B cell (primary cell): ENCODE results near the gene GGTLC1. TPM values are rescaled to one million over a fixed set of nuclear protein-coding genes. Genes with fewer than 3 reads are reported as not detected.

Experiments
- ATAC-seq: fragments of 200-7000 bp; cut with Tn5 transposase; one replicate; pipeline ENCODE4 v1.10.0; 2021; ENCODE audit warnings: low read depth, mild to moderate bottlenecking, moderate number of reproducible peaks, moderate library complexity
- CTCF ChIA-PET: fragments of 350-600 bp; sonication (Branson Sonifier 250); formaldehyde crosslinking; loops from one replicate; lab custom pipeline; 2021; ENCODE audit warnings: antibody characterized with exemption, inconsistent platforms; lab: Charles Lee
- POLR2A ChIA-PET: fragments of 350-600 bp; sonication (Branson Sonifier 250); formaldehyde crosslinking; loops from one replicate; lab custom pipeline; 2021; ENCODE audit warnings: antibody characterized with exemption; lab: Charles Lee
- DNase-seq: peaks from one replicate; pipeline ENCODE4 v3.0.0; 2013
- H2AFZ ChIP-seq: 2 replicates; pipeline ENCODE4 v1.6.1; 2012; ENCODE audit warnings: mild to moderate bottlenecking, low read depth, low read length; ENCODE audit not compliant: insufficient read depth, poor library complexity, severe bottlenecking
- H3K27ac ChIP-seq, 2 donors: 1 replicate in 1 of 2; 2 replicates in 1 of 2; pipeline ENCODE4 v1.5.1; 2012 to 2013; ENCODE audit warnings: low read length in 2 of 2, mild to moderate bottlenecking in 2 of 2, moderate library complexity in 1 of 2
- H3K27me3 ChIP-seq, 4 experiments: fragments of 200-600 bp in 1 of 4; sonication (generic) in 1 of 4; replicated peaks in 1 of 4; 1 replicate in 2 of 4; 2 replicates in 2 of 4; pipeline versions ENCODE4 v1.6.1 to v1.7.0; 2013 to 2016; ENCODE audit warnings: low read length in 3 of 4, mild to moderate bottlenecking in 2 of 4, mixed read lengths in 1 of 4, moderate library complexity in 1 of 4; ENCODE audit not compliant: insufficient read depth in 4 of 4, control insufficient read depth in 3 of 4; ENCODE audit errors: control extremely low read depth in 1 of 4
- H3K36me3 ChIP-seq, 2 experiments: replicated peaks in 1 of 2; 1 replicate in 1 of 2; 2 replicates in 1 of 2; pipeline versions ENCODE4 v1.6.1 to v1.7.1; 2013; ENCODE audit warnings: low read length in 1 of 2; ENCODE audit not compliant: insufficient read depth in 2 of 2, control insufficient read depth in 1 of 2; ENCODE audit errors: control extremely low read depth in 1 of 2, extremely low read depth in 1 of 2
- H3K4me1 ChIP-seq, 2 donors: fragments of 200-600 bp in 1 of 2; sonication (generic) in 1 of 2; 1 replicate in 1 of 2; 2 replicates in 1 of 2; pipeline versions ENCODE4 v1.5.1 to v1.6.1; 2013 to 2017; ENCODE audit warnings: low read length in 2 of 2; ENCODE audit not compliant: control insufficient read depth in 2 of 2, insufficient read depth in 2 of 2
- H3K4me2 ChIP-seq: replicated peaks from 2 replicates; pipeline ENCODE3; 2012; ENCODE audit warnings: mild to moderate bottlenecking, low read depth, low read length; ENCODE audit not compliant: poor library complexity, severe bottlenecking
- H3K4me3 ChIP-seq, 5 experiments: fragments of 200-600 bp in 1 of 5; sonication (generic) in 1 of 5; 1 replicate in 3 of 5; 2 replicates in 2 of 5; pipeline versions ENCODE4 v1.5.1 to v1.7.0; 2011 to 2016; ENCODE audit warnings: low read length in 4 of 5, mild to moderate bottlenecking in 4 of 5, low read depth in 2 of 5, control low read depth in 1 of 5, moderate library complexity in 1 of 5; ENCODE audit not compliant: insufficient read depth in 1 of 5; ENCODE audit errors: control extremely low read depth in 1 of 5, extremely low read depth in 1 of 5
- H3K79me2 ChIP-seq: fragments of 200-600 bp; sonication (generic); one replicate; pipeline ENCODE4 v1.6.0; 2016; ENCODE audit warnings: low read length; ENCODE audit not compliant: control insufficient read depth, insufficient read depth
- H3K9ac ChIP-seq: fragments of 200-600 bp; sonication (generic); 2 replicates; pipeline ENCODE4 v1.6.1; 2017; ENCODE audit warnings: mild to moderate bottlenecking, low read length, moderate library complexity
- H3K9me3 ChIP-seq, 3 donors: one replicate each; pipeline versions ENCODE4 v1.6.1 to v1.7.1; 2013; ENCODE audit warnings: low read length in 2 of 3; ENCODE audit not compliant: control insufficient read depth in 2 of 3, insufficient read depth in 1 of 3; ENCODE audit errors: control extremely low read depth in 1 of 3
- H4K20me1 ChIP-seq: 2 replicates; pipeline ENCODE4 v1.6.0; 2012; ENCODE audit warnings: mild to moderate bottlenecking, low read length; ENCODE audit not compliant: insufficient read depth, control insufficient read depth, poor library complexity, severe bottlenecking
- H3K27ac Mint-ChIP-seq: one replicate; pipeline ENCODE4 v1.8.0; 2021; ENCODE audit warnings: mixed read lengths
- H3K27me3 Mint-ChIP-seq: one replicate; pipeline ENCODE4 v1.8.0; 2021; ENCODE audit warnings: mixed read lengths
- H3K4me1 Mint-ChIP-seq: one replicate; pipeline ENCODE4 v1.8.0; 2021; ENCODE audit warnings: mixed read lengths
- H3K4me3 Mint-ChIP-seq: one replicate; pipeline ENCODE4 v1.8.0; 2021; ENCODE audit warnings: mixed read lengths
- H3K9me3 Mint-ChIP-seq: one replicate; pipeline ENCODE4 v1.8.0; 2022; ENCODE audit warnings: mixed read lengths; ENCODE audit not compliant: insufficient read depth
- EZH2 ChIP-seq: IDR thresholded peaks from 2 replicates; pipeline ENCODE4 v1.6.1; 2012; ENCODE audit warnings: borderline replicate concordance, low read depth, mild to moderate bottlenecking, moderate library complexity, low read length; ENCODE audit not compliant: insufficient read depth, poor library complexity, severe bottlenecking
- WGBS: methylation state at CpG from one replicate; pipeline ENCODE4 v1.1.5; 2013; ENCODE audit warnings: missing lambda C conversion rate; ENCODE audit not compliant: insufficient coverage; 5-methylcytosine and 5-hydroxymethylcytosine counted together
- intact Hi-C: fragments of 100-400 bp; cut with micrococcal nuclease; formaldehyde crosslinking; loops from one replicate; pipeline ENCODE4 v1.10.0; 2022
- polyA minus RNA-seq: library from RNA; depleted of rRNA, polyadenylated mRNA; stranded (reverse); fragments of >200 nt; gene quantifications from 2 replicates; pipeline ENCODE4 v1.2.3, GENCODE V29; 2012
- polyA plus RNA-seq: library from polyadenylated mRNA; depleted of rRNA; stranded (reverse); fragments of >200 nt; gene quantifications from 2 replicates; pipeline ENCODE4 v1.2.3, GENCODE V29; 2012
- total RNA-seq, 2 donors: library from RNA; stranded (reverse); fragments of 120-200 nt in 1 of 2; gene quantifications; 1 replicate in 1 of 2; 2 replicates in 1 of 2; pipeline versions ENCODE4 v1.2.3 to v1.2.4, GENCODE V29; 2013 to 2022
- TF ChIP-seq, protein P1 (sequence below): fragments of 200-600 bp; IDR thresholded peaks from one replicate; pipeline ENCODE4 v1.8.0; 2022; ENCODE audit warnings: antibody characterized with exemption, mild to moderate bottlenecking

GGTLC1 gene
- total RNA-seq (not detected in 2 replicates), polyA plus RNA-seq (not detected in 2 replicates), polyA minus RNA-seq (not detected in 2 replicates)
- not detected for total RNA-seq (2013)

DNA sequence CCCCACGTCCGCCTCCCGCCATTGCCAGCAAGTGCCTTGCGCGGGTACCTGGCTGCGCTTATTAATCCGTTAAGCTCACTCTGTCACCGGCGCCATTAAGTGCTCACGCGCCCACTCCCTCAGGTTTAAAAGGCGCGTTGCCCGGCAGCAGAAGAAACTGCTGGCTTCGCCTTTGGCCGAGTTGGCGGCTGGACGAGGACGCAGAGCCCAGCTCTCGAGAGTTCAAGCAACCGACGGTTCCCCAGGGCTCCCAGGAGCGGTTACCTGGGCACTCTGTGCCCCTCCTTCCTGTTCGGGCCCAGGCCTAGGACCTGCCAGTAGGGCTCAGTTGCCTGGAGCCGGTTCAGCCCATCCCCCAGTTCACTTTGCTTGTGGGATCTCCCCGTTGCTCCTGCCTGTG lies at the start of gene GGTLC1:
GGTLC1 (minus strand) TSS at position 219 of the 400 bp plus-strand sequence. CDS start 2,168 bp downstream, outside the sequence.
- Mint-ChIP-seq H3K9me3 (no peaks in the 10 kb centered on the region), H3K4me3 (no peak within 1 kb of the TSS), H3K27me3 (no peaks in the 10 kb centered on the region), H3K27ac (no peak within 1 kb of the TSS), H3K4me1 (no peaks in the 10 kb centered on the region)
- no peak within 1 kb of the TSS for H3K4me2 ChIP-seq
- intact Hi-C loops = no loop called here
- POLR2A ChIA-PET = no interaction called here
- no peak within 1 kb of the TSS for H3K9ac ChIP-seq
- no peaks in the 10 kb centered on the region for H3K9me3 ChIP-seq
- DNase-seq = no peak
- no peaks in the 10 kb centered on the region for H3K27me3 ChIP-seq
- CTCF ChIA-PET = no interaction called here
- TF ChIP-seq EZH2 = no peak
- TF ChIP-seq, protein P1, sequence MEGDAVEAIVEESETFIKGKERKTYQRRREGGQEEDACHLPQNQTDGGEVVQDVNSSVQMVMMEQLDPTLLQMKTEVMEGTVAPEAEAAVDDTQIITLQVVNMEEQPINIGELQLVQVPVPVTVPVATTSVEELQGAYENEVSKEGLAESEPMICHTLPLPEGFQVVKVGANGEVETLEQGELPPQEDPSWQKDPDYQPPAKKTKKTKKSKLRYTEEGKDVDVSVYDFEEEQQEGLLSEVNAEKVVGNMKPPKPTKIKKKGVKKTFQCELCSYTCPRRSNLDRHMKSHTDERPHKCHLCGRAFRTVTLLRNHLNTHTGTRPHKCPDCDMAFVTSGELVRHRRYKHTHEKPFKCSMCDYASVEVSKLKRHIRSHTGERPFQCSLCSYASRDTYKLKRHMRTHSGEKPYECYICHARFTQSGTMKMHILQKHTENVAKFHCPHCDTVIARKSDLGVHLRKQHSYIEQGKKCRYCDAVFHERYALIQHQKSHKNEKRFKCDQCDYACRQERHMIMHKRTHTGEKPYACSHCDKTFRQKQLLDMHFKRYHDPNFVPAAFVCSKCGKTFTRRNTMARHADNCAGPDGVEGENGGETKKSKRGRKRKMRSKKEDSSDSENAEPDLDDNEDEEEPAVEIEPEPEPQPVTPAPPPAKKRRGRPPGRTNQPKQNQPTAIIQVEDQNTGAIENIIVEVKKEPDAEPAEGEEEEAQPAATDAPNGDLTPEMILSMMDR = no peak
- ATAC-seq = no peak
- H3K79me2 ChIP-seq = no peaks in the 10 kb centered on the region
- H3K4me1 ChIP-seq = no peaks in the 10 kb centered on the region
- no peaks in the 10 kb centered on the region for H4K20me1 ChIP-seq
- H3K4me3 ChIP-seq = no peak within 1 kb of the TSS
- no peaks in the 10 kb centered on the region for H3K36me3 ChIP-seq
- H3K27ac ChIP-seq = no peak within 1 kb of the TSS
- no peak within 1 kb of the TSS for H2AFZ ChIP-seq
- WGBS = 97% methylated on average over 19 of the region's 26 CpGs

DNA sequence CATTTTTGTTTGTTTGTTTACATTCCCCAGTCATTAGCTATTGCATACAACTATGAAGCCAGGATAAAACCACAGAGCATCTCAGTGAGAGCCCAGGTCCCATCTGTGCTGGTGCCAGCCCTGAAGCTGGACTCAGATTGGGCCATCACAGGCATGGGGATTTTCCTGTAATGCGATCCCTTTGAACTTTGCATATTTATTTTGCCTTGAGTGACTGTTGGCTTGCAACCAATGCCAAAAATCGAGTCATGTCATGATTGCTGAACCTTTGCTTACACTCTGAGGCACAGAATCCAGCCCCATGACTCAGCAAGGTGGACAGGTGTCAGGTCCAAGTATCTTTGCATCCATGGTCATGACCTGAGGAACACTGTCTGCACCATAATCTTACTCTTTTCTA lies 46.2 kb upstream of the GGTLC1 start:
- Mint-ChIP-seq H3K27me3 (no peaks in the 10 kb centered on the region), H3K9me3 (no peaks in the 10 kb centered on the region), H3K4me3 (no peak overlapping the region), H3K27ac (no peak overlapping the region), H3K4me1 (peaks cover 17% of the 10 kb centered on the region)
- no peaks in the 10 kb centered on the region for H3K79me2 ChIP-seq
- WGBS = 89% methylated on average over 2 of the region's 2 CpGs
- H3K36me3 ChIP-seq = no peaks in the 10 kb centered on the region
- H3K9ac ChIP-seq = no peak overlapping the region
- no peak overlapping the region for H3K4me2 ChIP-seq
- POLR2A ChIA-PET = no interaction called here
- intact Hi-C loops = no loop called here
- H2AFZ ChIP-seq = no peak overlapping the region
- peaks cover 14 to 15% of the 10 kb centered on the region in 2 donors for H3K4me1 ChIP-seq
- no peak overlapping the region for H3K27ac ChIP-seq
- no peak for DNase-seq
- no peak for ATAC-seq
- H4K20me1 ChIP-seq = no peaks in the 10 kb centered on the region
- CTCF ChIA-PET = no interaction called here
- no peaks in the 10 kb centered on the region for H3K27me3 ChIP-seq
- no peaks in the 10 kb centered on the region for H3K9me3 ChIP-seq
- TF ChIP-seq, protein P1 = no peak
- TF ChIP-seq EZH2 = no peak
- H3K4me3 ChIP-seq = no peak overlapping the region
